GM12875 (cell line): Measurements from ENCODE around the gene SH3PXD2A.

Experiments used
- H3K4me3 ChIP-seq: one replicate; pipeline ENCODE4 v1.5.1; 2011; ENCODE audit warnings: low read depth, low read length, control low read depth
- CTCF ChIP-seq: IDR thresholded peaks from 2 replicates; pipeline ENCODE4 v1.5.1; 2011; ENCODE audit warnings: low read depth, mild to moderate bottlenecking, control low read depth, inconsistent platforms, low read length, moderate library complexity, borderline replicate concordance; ENCODE audit not compliant: insufficient read depth

The SH3PXD2A gene

GRCh38 chr10:103707956-103708626 lies 147.3 kb downstream of the SH3PXD2A start:
- TF ChIP-seq CTCF: no peak
- H3K4me3 ChIP-seq: no peak overlapping the region

GRCh38 chr10:103706762-103707161 lies 148.6 kb downstream of the SH3PXD2A start:
- no peak for TF ChIP-seq CTCF
- H3K4me3 ChIP-seq: no peak overlapping the region

- TF ChIP-seq CTCF: 0 out of 2 replicates have a peak, but pooled peaks have one; percentile 9
These were observed 149.3 kb downstream of the SH3PXD2A start for GRCh38 chr10:103706047-103706446.

GRCh38 chr10:103703941-103704919 lies 151.1 kb downstream of the SH3PXD2A start:
- TF ChIP-seq CTCF: no peak
- H3K4me3 ChIP-seq: no peak overlapping the region

More at GRCh38 chr10:103706047-103706446, 149.3 kb downstream of the SH3PXD2A start:
- no peak overlapping the region for H3K4me3 ChIP-seq

GRCh38 chr10:103701380-103702222 lies 153.8 kb downstream of the SH3PXD2A start:
- H3K4me3 ChIP-seq: no peak overlapping the region
- TF ChIP-seq CTCF: no peak

GRCh38 chr10:103700436-103700715 lies 155.0 kb downstream of the SH3PXD2A start:
- TF ChIP-seq CTCF: no peak
- H3K4me3 ChIP-seq: no peak overlapping the region
